ENCODE data around the gene KAT14. TPM values are rescaled to one million over a fixed set of nuclear protein-coding genes. Genes with fewer than 3 reads are reported as not detected.
"Not testable (repeated sequence)": the region's sequence is repeated elsewhere in the genome, so short reads cannot be mapped to it uniquely, and the experiment has no call there.

Gene KAT14, protein sequence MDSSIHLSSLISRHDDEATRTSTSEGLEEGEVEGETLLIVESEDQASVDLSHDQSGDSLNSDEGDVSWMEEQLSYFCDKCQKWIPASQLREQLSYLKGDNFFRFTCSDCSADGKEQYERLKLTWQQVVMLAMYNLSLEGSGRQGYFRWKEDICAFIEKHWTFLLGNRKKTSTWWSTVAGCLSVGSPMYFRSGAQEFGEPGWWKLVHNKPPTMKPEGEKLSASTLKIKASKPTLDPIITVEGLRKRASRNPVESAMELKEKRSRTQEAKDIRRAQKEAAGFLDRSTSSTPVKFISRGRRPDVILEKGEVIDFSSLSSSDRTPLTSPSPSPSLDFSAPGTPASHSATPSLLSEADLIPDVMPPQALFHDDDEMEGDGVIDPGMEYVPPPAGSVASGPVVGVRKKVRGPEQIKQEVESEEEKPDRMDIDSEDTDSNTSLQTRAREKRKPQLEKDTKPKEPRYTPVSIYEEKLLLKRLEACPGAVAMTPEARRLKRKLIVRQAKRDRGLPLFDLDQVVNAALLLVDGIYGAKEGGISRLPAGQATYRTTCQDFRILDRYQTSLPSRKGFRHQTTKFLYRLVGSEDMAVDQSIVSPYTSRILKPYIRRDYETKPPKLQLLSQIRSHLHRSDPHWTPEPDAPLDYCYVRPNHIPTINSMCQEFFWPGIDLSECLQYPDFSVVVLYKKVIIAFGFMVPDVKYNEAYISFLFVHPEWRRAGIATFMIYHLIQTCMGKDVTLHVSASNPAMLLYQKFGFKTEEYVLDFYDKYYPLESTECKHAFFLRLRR
- polyA plus RNA-seq (2013, experiment 1 of 2; ENCODE audit: insufficient read length), result 9.2 TPM
- 8.0 TPM for polyA plus RNA-seq (2013, experiment 2 of 2; ENCODE audit: insufficient read length)

DNA sequence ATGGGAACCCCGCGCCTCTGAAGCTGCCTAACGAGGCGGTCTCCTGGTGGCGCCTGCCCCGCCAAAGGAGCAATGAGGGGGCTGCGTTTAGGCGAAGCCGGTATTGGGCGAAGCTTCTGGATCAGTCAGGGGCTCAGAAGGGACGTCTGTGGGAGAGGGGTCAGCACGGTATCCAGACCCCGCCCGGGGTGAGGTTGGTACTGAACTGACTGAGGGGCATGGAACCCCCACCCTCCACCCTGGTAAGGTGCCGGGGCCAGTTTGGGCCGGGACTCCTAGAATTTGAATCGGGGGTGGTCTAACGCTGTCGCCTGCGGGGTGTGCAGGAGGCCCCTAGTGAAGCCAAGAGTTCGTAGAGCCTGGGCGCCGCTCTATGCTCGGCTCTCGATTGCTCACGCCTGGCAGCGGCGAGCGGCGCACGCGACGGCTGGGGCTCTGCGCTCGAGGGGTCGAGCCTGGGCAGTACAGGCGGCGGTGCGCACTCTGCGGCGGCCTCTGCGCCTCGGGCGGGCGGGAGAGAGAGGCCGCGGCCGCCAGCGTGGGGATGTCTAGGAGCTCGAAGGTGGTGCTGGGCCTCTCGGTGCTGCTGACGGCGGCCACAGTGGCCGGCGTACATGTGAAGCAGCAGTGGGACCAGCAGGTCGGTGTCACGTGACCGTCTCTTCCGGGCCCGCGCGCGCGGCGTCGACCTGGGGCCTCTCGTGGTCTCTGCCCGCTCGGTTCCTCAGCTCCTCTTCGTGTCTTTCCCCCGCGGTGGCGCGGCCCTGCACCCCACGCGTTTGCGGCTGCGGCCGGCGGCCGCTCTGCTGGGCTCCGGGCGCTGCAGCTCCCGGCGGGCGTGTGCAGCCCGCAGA is at the start of gene KAT14, which contains the start of gene PET117:
Gene KAT14, plus strand, starts transcription at position 452 of the 854 bp plus-strand sequence. CDS start 4,798 bp downstream, outside the sequence.
Gene PET117, plus strand, starts transcription at position 452 of the 854 bp plus-strand sequence. Its CDS starts 93 bp downstream, at position 545.
- DNase-seq, result peak; percentile 95

GRCh38 chr20:18088298-18088697 is 49.4 kb upstream of the KAT14 start:
- DNase-seq, result not testable (repeated sequence)

DNA sequence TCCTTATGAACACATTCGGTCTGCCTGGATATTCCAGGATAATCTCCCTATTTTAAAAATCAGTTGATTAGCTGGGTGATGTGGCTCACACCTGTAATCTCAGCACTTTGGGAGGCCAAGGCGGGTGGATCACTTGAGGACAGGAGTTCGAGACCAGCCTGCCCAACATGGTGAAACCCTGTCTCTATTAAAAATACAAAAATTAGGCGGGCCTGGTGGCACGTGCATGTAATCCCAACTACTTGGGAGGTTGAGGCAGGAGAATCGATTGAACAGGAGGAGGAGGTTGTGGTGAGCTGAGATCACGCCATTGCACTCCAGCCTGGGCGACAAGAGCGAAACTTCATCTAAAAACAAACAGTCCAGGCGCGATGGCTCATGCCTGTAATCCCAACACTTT is 48.8 kb upstream of the KAT14 start:
- DNase-seq, result not testable (repeated sequence)

- DNase-seq, result no peak
Observed at GRCh38 chr20:18090044-18090443, 47.6 kb upstream of the KAT14 start.

DNA sequence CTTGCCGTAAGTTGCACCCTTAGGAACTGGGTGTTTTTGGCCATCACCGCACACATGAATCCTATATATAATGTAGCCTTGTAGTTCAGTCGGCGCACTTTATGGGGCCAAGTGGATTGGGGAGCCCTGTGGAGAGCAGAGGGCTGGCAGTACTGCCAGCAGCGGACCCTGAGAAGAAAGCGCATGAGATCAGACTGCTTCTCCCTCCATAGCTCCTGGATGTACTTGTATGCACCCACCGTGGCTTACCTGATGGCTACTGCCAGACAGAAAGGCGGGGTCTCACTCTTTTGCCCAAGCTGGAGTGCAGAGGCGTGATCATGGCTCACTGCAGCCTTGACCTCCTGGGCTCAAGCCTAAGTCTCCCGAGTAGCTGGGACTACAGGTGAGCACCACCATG is 47.2 kb upstream of the KAT14 start:
- DNase-seq, result no peak

DNA sequence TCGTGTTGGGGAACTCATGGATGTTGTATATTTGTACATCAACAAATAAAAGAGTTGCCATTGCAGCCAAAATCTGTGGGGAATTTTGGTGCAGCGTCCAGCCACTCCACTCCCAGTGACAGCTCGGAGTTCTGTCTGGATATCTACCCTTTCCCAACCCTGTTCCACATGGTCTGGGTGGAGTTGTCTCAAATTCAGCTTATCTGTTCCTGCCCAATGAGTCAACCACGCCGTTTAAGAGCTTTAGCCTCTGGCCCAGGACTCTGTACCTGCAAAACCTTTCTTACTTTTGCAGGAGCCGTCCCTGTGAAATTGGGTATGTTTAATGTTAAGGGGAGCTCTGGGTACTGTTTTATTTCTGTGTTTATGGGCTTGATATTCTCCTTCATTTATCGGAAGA is 46.0 kb upstream of the KAT14 start:
- no peak for DNase-seq

GRCh38 chr20:18092890-18093289 is 44.8 kb upstream of the KAT14 start:
- no peak for DNase-seq

DNA sequence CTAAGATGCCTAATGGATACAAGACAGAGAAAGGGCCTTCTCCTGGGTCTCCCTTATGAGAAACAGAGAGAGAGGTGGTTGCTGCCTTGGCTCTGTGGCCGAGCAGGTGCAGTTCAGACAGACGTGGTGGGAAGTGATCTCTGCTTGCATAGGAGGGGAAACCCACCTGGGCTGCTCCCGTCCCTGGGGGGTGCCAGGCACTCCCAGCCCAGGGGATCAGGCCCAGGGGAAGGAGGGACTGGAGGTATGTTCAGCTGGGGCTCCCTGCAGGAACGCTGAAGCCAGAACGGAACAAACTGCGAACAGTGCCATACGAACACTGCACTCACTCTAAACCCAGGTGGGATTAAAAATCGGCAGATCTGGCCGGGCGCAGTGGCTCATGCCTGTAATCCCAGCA is 44.3 kb upstream of the KAT14 start:
- DNase-seq, result no peak

GRCh38 chr20:18094191-18094590 is 43.5 kb upstream of the KAT14 start:
- no peak for DNase-seq

GRCh38 chr20:18100569-18100968 is 37.1 kb upstream of the KAT14 start:
- not testable (repeated sequence) for DNase-seq

GRCh38 chr20:18101125-18101810 is 36.4 kb upstream of the KAT14 start:
- no peak for DNase-seq

DNA sequence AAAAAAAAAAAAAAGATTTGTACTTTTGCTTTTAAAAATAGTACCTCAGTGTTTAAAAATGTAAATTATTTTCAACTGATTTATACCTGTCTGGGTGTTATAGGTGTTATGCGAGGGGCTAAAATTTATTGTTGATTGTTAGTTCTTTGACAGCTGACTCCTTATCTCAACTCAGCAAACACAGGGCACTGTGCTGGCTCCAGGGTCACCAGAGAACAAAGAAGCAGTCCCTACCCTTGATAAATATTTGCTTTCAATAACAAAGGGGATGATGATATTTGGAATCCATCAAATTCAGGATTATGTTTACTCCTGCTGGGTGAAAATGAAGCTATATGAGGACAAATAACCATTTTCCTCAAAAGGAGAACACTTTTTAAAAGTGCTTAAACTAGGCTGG is 34.2 kb upstream of the KAT14 start:
- DNase-seq, result no peak

- DNase-seq, result no peak
Observed at GRCh38 chr20:18108326-18108725, 29.3 kb upstream of the KAT14 start.

DNA sequence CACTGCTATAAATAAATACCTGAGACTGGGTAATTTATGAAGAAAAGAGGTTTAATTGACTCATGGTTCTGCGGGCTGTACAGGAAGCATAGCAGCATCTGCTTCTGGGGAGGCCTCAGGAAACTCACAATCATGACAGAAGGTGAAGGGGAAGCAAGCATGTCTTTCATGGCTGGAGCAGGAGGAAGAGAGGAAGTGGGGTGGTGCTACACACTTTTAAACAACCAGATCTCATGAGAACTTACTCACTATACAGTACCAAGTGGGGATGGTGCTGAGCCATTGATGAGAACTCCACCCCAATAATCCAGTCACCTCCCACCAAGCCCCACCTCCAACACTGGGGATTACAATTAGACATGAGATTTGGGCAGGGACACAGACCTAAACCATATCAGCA is 9.1 kb upstream of the KAT14 start:
- not testable (repeated sequence) for DNase-seq

DNA sequence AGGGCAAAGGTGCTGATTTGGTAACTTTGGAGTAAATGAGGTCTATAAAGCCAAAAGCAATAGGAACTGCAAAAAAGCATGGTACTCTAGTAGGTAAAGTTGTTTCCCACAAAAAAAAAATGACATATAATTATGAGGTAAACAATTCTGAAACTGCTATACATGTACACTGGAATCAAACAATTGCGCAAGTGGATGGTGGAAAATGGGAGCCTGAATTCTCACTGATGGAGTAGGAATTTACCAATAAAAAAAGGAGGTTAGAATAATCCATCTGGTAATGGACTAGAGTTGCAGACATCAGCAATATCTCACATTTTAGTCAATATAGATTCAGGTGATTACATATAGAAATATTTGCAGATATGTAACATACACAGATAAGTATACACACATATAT is 5.0 kb upstream of the KAT14 start:
- no peak for DNase-seq

DNA sequence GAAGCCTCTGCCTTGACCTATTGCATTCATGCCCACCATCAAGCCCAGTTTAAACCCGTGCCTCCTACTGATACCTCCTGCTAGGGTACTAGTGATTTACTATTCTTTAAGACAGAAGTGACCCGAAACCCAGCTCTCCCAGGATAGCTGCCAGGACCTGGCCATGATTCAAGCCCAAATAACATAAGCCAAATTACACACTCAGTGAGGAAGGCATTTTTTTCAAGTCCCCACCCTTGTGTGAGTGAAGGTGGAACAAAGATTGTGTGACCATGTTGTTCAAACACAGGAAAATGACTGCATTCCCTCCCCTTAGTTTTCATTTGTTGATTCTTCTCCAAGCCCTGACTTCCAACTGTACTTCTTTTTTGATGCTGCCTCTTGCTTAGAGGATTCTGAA is 3.7 kb upstream of the KAT14 start:
- DNase-seq, result no peak

GRCh38 chr20:18138266-18138582 is 561 bp downstream of the KAT14 start:
- DNase-seq, result no peak

DNA sequence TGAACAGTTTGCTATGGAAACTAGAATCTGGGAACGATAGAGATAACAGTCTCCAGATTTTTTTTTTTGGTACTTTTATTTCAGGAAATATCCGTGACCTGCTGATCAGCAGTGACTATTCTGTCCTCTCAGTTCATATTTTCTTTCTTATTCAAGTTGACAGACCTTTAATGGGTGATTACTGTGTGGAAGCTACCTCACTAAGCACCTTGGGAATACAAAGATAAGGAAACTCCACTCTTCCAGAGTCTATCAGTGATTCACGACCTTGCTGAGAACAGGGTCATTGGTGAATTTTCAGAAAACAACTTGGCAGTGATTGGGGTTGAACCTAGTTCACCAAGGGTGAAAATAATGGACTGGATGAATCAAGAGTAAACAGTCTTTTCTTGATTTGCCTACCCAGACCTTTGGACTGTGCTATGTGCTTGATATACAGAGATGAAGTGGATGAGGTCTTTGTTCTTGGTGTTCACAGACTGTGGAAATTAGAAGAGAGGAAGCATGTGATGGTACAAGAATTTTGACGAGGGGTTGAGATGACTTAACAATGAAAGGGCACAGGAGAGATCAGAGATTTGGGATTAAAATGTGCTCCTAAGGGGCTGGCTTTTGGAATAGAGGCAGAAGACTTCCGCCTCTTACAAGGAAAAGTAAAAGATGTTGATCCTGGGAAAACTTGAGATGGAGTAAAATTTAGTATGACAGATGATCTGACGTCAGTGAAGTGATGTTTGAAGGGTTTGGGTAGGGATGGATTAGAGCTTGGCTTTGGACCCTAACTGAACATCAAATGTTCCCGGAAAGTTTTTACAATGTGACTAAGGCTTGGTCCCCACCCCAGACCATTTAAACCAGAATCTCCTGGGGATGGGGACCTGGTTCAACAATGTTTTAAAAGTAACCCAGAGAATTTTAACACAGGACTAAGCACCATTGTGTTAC is 1.2 kb downstream of the KAT14 start:
- no peak for DNase-seq

DNA sequence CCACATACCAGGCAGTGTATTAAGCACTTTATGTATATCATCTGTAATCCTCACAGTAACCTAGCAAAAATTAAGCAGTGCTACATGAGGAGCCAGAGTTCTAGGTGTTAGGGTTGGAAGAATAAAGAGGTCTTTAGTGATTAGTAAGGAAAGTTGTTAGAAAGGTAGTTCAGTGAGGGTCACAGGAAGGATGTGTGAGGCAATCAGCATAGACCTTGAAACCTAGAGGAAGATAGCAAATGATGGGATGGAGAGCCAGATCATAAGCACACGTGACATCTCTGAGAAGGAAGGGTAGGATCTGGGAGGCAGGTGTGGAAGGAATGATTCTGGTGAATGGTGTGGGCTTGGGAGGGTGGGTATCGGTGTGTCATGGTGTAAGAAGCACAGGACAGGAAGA is 2.2 kb downstream of the KAT14 start:
- no peak for DNase-seq

DNA sequence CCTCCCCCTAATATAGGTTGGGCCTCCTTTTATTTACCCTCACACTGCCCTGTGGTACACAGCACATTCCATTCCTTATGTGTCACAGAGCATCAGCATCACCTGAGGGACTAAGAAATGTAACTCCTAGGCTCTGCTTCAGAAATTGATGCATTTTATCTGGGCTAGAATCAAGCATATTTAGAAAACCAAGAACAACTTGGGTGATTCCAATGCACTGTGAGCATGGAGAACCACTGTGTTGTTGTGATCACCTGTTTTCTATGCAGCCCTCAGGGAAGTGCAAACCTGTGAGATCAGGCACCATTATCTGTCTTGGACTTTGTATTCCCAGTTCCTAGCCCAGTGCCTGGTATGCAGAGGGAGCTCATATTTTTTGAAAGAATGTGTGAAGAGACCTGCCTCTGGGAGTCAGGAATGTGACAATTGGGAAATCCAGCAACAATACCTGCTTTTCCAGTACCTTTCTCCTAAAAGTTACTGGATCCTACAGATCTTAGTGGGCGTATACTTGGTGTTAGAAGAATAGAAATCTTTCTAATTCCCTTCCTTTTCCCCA is 7.0 kb downstream of the KAT14 start:
- DNase-seq, result no peak

GRCh38 chr20:18154342-18154741 is 16.7 kb downstream of the KAT14 start:
- no peak for DNase-seq
